Activated CD4-positive, alpha-beta T cell treated with anti-CD3 and anti-CD28 coated beads, Interleukin-10, Interleukin-2, amounts not matched to agents 100 ng/mL and 50 ng/mL, durations not matched to agents 16 hours and 8 hours (primary cell): Measurements from ENCODE around the gene ESYT2.
A peak's percentile ranks its signal among the peaks of the same experiment; 100 is the strongest.
"Not testable (repeated sequence)": the region's sequence is repeated elsewhere in the genome, so short reads cannot be mapped to it uniquely, and the experiment has no call there.

ENCODE experiments used
- DNase-seq: peaks from one replicate; pipeline ENCODE4 v3.0.0-alpha.2; 2020

ESYT2 gene, protein sequence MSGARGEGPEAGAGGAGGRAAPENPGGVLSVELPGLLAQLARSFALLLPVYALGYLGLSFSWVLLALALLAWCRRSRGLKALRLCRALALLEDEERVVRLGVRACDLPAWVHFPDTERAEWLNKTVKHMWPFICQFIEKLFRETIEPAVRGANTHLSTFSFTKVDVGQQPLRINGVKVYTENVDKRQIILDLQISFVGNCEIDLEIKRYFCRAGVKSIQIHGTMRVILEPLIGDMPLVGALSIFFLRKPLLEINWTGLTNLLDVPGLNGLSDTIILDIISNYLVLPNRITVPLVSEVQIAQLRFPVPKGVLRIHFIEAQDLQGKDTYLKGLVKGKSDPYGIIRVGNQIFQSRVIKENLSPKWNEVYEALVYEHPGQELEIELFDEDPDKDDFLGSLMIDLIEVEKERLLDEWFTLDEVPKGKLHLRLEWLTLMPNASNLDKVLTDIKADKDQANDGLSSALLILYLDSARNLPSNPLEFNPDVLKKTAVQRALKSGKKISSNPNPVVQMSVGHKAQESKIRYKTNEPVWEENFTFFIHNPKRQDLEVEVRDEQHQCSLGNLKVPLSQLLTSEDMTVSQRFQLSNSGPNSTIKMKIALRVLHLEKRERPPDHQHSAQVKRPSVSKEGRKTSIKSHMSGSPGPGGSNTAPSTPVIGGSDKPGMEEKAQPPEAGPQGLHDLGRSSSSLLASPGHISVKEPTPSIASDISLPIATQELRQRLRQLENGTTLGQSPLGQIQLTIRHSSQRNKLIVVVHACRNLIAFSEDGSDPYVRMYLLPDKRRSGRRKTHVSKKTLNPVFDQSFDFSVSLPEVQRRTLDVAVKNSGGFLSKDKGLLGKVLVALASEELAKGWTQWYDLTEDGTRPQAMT

DNA sequence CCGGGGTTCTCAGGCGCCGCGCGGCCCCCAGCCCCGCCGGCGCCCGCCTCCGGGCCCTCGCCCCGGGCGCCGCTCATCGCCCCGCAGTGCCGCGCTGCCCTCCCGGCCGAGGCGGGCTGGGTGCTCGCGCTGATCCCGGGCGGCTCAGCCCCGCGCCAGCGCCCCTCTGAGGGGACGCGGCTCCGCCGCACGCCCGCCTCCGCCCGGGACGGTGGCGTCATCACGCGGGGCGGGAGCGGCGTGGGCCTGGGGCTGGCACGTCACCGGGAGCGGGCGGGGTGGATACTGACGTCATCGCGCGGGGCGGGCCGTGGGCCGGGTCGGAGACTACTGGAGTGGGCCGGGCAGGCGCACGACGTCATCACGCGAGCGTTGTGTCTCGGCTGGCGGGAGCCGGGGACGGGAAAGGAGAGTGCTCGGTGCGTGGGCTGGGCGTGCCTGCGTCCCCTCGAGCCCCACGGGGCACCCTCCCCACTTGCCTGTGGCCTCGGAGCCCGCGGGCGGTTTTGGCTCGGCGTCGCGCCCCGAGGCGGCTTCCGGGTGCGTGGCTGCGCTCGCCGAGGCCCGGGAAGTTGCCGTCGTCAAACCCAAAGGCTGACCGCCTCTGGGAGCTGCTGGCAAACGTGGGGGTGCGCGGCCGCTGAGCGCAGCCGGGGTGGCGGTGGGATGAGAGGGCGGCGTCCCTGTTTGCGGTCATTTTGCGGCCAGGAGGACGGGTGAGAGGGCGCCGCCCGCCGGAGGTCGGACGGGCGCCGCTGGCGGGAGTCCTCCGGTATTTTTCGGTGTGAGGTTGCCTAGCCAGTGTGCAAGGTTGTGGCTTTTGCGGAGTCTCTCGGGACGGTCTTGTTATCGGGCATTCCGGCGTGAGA, at the start of gene ESYT2:
ESYT2 (minus strand) TSS at position 168 of the 869 bp plus-strand sequence; CDS start at position 77, 91 bp downstream.
- DNase-seq: peak; percentile 96

DNA sequence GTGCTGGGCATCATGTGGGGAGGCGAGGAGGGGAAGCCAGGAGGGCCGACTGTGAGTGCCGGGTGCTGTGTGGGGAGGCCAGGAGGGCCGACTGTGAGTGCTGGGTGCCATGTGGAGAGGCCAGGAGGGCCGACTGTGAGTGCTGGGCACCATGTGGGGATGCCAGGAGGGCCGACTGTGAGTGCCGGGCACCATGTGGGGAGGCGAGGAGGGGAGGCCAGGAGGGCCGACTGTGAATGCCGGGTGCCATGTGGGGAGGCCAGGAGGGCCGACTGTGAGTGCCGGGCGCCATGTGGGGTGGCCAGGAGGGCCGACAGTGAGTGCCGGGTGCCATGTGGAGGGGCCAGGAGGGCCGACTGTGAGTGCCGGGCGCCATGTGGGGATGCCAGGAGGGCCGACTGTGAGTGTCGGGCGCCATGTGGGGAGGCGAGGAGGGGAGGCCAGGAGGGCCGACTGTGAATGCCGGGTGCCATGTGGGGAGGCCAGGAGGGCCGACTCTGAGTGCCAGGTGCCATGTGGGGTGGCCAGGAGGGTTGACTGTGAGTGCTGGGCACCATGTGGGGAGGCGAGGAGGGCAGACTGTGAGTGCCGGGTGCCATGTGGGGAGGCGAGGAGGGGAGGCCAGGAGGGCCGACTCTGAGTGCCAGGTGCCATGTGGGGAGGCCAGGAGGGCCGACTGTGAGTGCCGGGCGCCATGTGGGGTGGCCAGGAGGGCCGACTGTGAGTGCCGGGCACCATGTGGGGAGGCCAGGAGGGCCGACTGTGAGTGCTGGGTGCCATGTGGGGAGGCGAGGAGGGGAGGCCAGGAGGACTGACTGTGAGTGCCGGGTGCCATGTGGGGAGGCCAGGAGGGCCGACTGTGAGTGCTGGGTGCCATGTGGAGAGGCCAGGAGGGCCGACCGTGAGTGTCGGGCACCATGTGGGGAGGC, 49.1 kb upstream of the ESYT2 start:
- not testable (repeated sequence) for DNase-seq

DNA sequence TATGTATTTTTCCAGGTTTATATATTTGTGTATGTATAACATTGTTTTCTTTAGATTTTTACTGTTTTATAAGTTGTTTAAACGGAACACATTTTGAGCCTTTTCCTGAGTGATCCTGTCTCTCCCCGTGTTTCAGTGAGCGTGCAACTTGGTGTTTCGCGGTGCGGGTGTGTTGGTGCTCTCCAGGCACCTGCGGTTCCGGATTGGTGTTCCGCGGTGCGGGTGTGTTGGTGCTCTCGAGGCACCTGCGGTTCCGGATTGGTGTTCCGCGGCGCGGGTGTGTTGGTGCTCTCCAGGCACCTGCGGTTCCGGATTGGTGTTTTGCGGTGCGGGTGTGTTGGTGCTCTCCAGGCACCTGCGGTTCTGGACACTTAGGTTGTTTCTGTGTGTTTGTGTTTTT, 47.7 kb upstream of the ESYT2 start:
- DNase-seq: no peak

DNA sequence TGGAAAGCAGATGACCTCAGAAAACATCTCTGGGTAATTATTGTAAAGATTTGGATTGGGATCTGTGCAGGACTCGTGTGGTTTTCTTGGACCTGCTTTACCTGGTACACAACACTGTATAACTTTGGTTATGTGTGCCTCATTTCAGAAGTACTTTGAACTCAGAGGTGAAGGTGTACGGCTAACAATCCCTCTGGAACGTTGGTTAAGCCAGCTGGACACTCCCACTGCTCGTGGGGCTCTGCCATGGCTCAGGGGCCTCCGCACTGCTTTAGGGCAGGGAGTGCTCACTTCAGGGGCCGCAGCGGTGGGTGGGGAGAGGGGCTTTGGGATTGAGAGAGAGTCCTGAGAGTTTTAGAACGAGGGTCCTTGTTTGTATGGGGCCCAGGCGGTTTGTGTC, 40.6 kb upstream of the ESYT2 start:
- DNase-seq: no peak

DNA sequence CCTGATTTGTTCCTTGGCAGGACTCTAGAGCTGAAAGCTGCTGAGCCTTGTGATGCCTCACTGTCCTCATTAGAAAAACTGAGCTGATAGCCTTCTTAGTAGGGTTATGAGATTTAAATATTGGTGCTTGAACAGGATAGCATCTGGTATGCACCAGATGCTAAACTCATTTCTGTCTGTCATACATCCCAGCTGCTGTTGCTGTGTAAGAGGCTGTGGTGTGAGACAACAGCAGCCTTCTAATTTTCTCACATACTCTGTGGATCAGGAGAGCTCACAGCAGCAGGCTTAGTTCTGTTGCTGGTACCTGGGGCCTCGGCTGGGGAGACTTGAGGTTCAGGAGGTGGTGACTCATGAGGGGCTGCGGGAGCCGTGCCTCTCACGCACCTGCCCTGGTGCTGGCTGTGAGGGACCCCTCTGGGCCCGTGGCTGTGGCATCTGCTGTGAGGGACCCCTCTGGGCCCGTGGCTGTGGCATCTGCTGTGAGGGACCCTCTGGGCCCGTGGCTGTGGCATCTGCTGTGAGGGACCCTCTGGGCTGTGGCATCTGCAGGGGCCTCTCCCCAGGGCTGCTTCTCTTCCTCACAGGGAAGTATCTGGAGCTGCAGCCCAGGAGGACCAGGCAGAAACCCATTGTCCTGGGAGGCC, 39.6 kb upstream of the ESYT2 start:
- DNase-seq: no peak

DNA sequence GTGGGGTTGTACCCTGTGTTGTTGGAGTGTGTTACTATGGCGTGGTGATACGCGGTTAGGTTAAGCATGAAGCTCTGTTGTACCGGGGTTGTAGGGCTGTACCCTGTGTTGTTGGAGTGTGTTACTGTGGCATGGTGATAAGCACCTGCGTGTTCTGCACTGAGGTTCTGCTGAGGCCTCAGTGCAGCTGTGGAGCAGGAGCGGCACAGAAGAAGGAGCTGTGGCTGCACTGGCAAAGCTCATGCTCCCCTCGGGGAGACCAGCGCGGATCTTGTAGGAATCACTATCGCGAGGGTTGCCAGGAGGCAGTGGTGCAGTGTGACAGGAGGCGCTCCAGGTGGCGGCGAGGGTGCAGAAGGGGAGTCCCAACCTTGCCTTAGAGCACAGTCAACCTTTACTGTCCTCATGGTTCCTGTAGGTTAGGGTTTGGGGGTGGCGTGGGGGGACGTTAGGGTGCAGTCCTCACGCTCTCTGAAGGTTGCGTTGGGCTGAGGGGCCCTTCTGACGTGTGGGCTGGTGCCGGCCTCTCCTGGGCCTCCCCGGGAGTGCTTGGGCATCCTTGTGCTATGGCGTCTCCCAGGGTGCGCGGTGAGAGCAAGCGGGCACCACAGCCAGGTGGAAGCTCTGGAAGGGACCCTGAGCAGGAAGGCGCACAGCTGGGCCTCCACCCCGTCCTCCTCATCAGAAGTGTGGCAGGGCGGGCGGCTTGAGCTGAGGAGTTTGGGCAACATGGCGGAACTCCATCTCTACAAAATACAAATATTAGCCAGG, 38.1 kb upstream of the ESYT2 start:
- DNase-seq: no peak

DNA sequence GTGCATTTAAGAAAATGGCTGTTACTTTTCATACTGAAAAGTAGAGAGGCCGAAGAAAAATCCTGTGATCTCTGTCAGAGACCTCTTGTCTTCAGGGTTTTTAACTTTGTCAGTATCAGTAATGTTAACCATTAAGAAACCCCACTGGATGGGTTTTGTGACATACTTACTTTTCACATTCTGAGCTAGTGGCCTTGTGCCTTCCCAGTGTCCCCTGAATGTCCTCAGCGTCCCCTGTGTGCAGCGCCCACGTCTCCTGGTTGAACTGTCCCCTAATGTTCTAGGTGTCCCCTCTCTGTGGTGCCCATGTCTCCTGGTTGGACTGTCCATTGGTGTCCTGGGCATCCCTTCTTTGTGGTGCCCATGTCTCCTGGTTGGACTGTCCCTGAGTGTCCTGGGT, 36.7 kb upstream of the ESYT2 start:
- no peak for DNase-seq

DNA sequence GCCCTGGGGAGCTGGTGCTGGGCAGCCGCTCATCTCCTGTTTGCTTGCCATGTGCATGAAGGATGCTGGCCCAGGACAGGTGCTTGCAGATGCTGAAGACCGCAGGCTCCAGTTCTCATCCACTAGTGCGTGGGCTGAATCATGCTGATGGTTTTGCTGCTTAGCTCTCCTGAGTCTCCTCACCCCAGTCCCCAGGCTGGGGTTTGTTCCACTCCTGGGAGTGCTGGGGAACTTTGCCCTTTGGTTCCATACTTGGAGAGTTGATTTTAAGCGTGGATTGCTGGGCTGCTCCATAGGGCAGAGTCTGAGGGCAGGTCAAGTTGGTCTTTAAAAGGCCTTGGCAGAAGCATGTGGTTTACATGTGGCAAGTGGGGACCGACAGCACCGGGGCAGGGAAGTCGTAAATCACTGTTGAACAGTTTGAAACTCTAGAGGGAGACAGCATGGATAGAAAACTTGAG, 36.2 kb upstream of the ESYT2 start:
- DNase-seq: no peak

DNA sequence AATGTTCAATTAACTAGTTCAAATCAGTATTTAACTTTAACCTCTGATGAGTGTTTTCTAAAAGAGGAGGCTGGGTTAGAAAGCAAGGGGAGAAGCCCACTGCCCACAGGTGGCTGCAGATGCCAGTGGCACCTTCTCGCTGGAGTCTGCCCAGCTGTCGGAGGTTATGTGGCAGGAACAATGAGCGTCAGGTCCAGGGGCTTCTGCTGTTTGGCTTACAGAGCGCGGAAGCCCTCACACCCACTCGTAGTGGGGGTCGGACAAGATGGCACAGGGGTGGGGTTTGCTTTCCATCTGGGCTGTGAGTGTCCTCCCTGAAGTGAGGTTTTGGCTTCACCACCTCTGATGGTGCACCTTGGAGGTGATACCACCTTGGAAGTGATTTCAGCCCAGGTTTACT, 35.5 kb upstream of the ESYT2 start:
- no peak for DNase-seq

DNA sequence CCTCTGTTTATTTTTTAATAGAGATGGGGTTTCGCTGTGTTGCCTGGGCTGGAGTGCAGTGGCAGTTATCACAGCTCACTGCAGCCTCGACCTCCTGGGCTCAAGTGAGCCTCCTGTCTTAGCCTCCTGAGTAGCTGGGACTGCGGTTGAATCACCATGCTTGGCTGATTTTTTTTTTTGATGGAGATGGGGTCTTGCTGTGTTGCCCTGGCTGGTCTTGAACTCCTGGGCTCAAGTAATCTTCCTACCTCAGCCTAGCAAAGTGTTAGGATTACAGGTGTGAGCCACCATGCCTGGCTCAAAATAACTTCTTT, 35.2 kb upstream of the ESYT2 start:
- no peak for DNase-seq

DNA sequence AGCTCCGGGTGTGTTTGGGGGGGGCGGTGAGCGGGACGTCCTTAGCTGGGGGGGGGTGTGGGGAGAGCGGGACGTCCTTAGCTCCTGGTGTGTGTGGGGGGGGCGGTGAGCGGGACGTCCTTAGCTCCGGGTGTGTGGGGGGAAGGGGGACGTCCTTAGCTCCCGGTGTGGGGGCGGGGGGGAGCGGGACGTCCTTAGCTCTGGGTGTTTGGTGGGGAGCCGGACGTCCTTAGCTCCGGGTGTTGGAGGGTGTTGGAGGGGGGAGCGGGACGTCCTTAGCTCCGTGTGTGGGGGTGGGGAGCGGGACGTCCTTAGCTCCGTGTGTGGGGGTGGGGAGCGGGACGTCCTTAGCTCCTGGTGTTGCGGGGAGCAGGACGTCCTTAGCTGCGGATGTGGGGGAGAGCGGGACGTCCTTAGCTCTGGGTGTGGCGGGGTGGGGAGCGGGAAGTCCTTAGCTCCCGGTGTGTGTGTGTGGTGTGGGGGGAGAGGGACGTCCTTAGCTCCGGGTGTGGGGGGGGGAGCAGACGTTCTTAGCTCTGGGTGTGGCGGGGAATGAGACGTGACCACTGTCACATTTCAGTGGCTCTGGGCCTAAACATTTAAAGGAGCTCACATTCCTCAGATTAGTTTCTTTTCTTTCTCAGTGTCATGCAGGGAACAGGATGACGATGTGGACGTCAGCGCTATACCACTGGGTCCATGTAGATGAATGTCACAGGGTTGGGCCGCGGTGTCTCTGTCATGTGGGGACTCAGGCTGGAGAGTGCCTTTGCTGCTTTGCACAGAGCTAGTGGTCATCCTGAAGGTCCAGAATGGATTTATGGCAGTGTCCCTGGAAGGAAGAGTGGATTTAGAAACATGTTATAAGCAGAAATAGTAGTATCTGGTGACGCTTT, 34.5 kb upstream of the ESYT2 start:
- DNase-seq: peak; percentile 33

DNA sequence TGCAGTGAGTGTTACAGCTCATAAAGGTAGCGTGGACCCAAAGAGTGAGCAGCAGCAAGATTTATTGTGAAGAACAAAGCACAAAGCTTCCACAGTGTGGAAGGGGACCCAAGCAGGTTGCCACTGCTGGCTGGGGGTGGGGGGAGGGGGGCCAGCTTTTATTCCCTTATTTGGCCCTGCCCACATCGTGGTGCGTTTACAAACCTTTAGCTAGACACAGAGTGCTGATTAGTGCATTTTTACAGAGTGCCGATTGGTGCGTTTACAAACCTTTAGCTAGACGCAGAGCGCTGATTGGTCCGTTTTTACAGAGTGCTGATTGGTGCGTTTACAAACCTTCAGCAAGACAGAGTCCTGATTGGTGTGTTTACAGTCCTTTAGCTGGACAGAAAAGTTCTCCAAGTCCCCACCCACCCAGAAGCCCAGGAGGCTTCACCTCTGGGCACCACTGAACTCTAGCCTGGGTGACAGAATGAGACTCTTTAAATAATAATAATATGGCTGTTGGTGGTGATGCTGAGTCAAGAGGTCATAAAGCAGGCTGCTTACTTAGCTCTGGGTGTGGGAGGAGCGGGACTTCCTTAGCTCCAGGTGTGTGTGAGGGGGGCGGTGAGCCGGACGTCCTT, 33.8 kb upstream of the ESYT2 start:
- peak; percentile 30 for DNase-seq

DNA sequence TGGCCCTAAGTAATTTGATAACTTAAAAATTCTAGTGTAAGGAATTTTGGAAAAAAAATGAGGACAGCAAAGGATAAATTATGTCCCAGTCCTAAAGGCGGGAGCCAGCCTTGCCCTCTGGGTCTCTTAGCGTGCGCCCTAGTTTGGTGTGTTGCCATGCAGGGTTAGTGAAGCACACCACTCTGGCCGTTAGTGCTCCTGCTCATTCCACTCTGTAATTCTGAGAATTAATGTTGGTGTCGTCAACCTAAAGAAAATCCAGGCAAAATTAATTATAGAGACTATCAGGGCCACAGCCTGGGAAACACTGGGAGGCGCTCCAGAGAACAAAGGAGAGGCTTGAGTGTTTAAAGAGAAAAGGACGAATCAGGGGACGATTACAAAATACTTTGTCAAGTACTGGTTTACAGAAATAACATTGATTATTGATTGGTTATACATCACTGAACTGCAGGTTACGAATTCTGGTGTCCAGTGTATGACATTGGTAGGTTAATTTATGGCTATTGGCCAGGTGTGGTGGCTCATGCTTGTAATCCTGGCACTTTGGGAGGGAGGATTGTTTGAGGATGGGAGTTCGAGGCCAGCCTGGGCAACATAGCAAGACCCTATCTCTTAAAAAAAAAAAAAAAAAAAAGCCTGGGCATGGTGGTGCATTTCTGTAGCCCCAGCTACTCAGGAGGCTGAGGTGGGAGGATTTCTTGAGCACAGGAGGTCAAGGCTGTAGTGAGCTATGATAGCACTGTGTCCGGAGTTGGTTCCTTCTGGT, 32.8 kb upstream of the ESYT2 start:
- DNase-seq: no peak

DNA sequence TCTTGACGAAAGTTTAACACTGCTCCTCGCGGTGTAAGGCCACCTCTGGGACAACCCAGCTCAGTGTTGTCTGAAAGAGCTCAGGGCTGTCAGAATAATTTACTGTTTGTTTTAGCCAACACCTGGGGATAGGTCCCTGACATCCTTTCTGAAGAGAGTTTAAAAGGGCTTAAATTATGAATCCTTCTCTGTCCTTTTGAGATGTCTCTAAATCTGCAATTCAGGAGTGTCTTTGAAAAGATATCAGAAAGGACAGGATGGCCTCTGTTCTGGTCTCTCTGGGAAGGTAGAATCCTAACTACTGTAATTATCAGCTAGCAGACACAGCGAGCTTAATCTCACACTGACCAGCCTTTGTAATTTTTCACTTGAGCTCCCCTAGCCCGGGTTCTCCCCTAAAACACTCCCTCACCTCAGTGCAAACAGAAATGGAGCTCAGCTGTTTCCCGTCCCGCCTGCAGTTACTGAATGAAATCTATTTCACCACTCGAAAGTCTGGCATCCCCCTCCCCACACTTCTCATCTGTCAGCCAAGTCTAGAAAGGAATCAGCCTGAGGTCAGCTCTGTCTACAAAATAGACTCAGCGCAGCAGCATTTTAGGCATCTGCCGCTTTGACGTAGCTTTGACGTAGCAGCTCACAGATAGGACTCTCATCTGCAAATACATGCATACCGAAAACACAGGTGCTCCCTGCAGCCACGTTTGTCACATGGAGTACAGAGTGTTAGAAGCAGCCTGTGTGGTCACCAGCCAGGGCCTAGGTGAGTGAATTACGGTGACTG, 31.9 kb upstream of the ESYT2 start:
- no peak for DNase-seq

DNA sequence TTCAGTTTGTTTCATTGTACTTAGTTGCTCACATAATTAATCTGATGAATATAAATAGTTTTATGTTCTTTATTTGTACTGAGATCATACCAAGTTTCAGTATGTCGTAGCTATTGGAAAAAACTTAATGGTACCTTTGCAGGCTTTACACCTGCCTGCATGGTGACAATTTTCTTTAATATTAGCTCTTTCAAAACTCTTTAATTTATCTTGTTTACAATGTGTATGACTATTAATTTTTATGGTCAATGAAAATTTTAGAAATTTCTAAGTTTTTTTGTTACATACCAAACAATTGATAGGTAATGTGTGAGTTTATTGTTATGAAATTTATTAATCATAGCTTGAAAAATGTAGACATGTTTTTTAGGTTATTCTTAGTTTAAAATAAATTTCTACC, 31.1 kb upstream of the ESYT2 start:
- no peak for DNase-seq

DNA sequence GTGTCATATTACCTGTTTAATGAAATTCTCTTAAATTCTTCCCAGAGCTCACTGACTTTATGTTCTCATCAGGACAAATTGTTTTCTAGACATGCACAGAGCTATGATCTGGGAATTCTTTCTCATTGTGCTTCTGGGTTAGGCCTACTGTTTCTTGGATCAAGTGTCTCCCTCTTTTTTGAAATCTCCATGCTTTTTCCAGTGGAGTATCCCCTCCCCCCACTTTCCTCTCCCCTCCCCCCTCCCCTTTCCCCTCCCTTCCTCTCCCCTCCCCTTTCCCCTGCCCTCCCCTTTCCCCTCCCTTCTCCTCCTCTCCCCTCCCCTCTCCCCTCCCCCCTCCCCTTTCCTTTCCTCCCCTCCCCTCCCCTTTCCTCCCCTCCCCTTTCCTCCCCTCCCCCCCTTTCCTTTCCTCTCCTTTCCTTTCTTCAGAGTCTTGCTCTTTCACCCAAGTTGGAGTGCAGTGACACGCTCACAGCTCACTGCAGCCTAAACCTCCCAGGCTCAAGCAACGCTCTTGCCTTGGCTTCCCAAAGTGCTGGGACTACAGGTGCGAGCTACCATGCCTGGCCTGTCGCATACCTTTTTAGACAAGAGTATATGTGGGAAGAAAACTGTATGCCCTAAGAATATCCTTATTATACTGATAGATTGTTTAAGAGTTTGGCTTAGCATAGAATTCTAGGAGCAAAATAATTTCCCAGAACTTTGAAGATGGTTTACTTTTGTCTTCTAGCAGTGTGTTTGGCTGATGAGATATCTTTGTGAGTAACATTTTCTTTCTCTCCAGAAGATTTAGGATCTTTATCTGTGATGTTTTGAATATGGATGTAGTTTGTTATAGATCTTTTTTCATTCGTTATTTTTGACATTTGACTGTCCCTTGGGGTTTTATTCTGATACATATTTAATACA, 29.5 kb upstream of the ESYT2 start:
- no peak for DNase-seq
